Stomach (tissue), 9 donors: ENCODE results near the gene SLC2A4RG. TPM values are rescaled to one million over a fixed set of nuclear protein-coding genes. Genes with fewer than 3 reads are reported as not detected.

Source experiments
- DNase-seq, 2 donors: peaks; one replicate each; pipeline versions ENCODE4 v3.0.0 to v3.0.0-alpha.2; 2013 to 2019
- H3K27ac ChIP-seq, 5 donors: fragments of 200-600 bp in 4 of 5; sonication (generic) in 4 of 5; one replicate each; pipeline ENCODE4 v1.5.1; 2013 to 2019; ENCODE audit warnings: mild to moderate bottlenecking in 1 of 5, moderate library complexity in 1 of 5
- H3K27me3 ChIP-seq, 3 donors: fragments of 200-600 bp; sonication (generic); one replicate each; pipeline ENCODE4 v1.5.1; 2017 to 2019; ENCODE audit warnings: mixed run types in 1 of 3
- H3K36me3 ChIP-seq, 4 donors: fragments of 200-600 bp; sonication (generic); 1 replicate in 3 of 4; 2 replicates in 1 of 4; pipeline ENCODE4 v1.5.1; 2016 to 2019
- H3K4me1 ChIP-seq, 4 donors: fragments of 200-600 bp; sonication (generic); one replicate each; pipeline ENCODE4 v1.5.1; 2016 to 2019
- H3K4me3 ChIP-seq, 4 donors: fragments of 200-600 bp; sonication (generic) in 3 of 4; one replicate each; pipeline ENCODE4 v1.5.1; 2016 to 2019; ENCODE audit warnings: mild to moderate bottlenecking in 1 of 4
- H3K9me3 ChIP-seq, 4 donors: fragments of 200-600 bp; sonication (generic); one replicate each; pipeline ENCODE4 v1.5.1; 2016 to 2019
- CTCF ChIP-seq, 7 experiments: fragments of 450-650 bp in 4 of 7; fragments of 200-600 bp in 3 of 7; sonication (generic) in 3 of 7; IDR thresholded peaks; one replicate each; pipeline ENCODE4 v1.5.1; 2016 to 2019; ENCODE audit warnings: antibody characterized with exemption in 7 of 7, control low read depth in 2 of 7, mild to moderate bottlenecking in 1 of 7
- EP300 ChIP-seq: sonication (generic); formaldehyde crosslinking; IDR thresholded peaks from one replicate; pipeline ENCODE4 v1.6.1; 2017; ENCODE audit warnings: antibody characterized with exemption
- POLR2A ChIP-seq, 4 donors: fragments of 450-650 bp; IDR thresholded peaks; one replicate each; pipeline ENCODE4 v1.6.1; 2016; ENCODE audit warnings: antibody characterized with exemption in 4 of 4, control low read depth in 2 of 4, mild to moderate bottlenecking in 1 of 4, moderate library complexity in 1 of 4
- POLR2AphosphoS5 ChIP-seq, 3 donors: sonication (generic); formaldehyde crosslinking; IDR thresholded peaks; one replicate each; pipeline ENCODE4 v1.6.1; 2016; ENCODE audit warnings: antibody characterized with exemption in 3 of 3
- WGBS, 5 donors: extraction: QIAGEN DNeasy Blood & Tissue Kit in 3 of 5; methylation state at CpG; one replicate each; pipeline versions ENCODE4 v1.1.5 to v1.1.7; 2013 to 2018; 5-methylcytosine and 5-hydroxymethylcytosine counted together
- intact Hi-C: fragments of 100-400 bp; cut with DNase I; formaldehyde crosslinking; loops from one replicate; pipeline ENCODE4 v1.15.1; 2023; ENCODE audit warnings: low total_unique reads
- polyA plus RNA-seq, 3 donors: library from polyadenylated mRNA; stranded (reverse); fragments of 200-250 nt; gene quantifications; one replicate each; pipeline ENCODE4 v1.2.3, GENCODE V29; 2013
- total RNA-seq, 5 donors: library from RNA; depleted of rRNA; stranded (reverse); fragments of >200 nt; gene quantifications; one replicate each; pipeline versions ENCODE4 v1.1.0 to v1.2.3, GENCODE V29; 2014 to 2016
- donor health status: healthy with polysubstance abuse.
- donor health status: Bipolar disorder and iron deficiency.
- donor health status: healthy.

SLC2A4RG gene
- total and polyA plus RNA-seq, 8 donors = 7.1 to 76.9 (median 42.8) TPM

DNA sequence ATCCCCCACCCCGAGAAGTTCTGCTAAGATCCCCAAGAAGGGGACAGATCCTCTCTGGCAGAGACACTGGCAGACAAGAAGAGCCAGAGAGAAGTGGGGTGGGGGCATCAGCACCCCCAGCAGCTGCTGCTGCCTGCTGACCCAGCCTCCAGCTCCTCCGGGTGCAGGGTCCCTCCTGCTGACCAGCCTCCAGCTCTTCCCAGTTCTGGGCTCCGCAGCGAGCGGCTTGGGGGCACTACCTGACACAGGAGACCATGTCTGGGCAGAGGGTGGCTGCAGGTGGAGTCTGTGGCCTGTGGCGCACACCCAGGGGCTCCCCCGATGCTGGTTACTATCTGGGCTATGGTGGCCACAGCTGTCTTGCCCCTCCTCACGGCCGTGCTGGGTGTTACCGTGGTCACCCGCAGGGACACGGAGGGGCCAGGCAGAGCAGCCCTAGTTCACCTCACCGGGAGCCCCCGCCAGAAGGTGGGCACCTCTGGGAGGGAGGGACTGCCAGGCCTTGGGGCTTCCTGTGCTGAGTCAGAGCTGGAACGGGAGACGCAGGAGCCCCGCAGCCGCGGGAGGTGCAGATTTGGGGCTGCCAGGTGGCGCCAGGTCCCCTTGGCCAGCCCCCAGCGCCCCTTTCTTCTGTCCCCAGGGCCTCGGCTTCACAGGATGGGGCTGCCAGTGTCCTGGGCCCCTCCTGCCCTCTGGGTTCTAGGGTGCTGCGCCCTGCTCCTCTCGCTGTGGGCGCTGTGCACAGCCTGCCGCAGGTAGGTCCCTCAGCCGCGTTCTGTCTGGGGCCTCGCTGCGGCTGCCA, 2.5 kb upstream of the SLC2A4RG start:
- peak overlapping the region; percentile 52 to 88 (median 79) for H3K27ac ChIP-seq
- intact Hi-C loops = no loop called here
- no peaks in the 10 kb centered on the region for H3K9me3 ChIP-seq
- H3K36me3 ChIP-seq = peaks cover 22 to 45% (median 41%) of the 10 kb centered on the region in 4 donors
- H3K4me1 ChIP-seq = peaks cover 43 to 59% (median 58%) of the 10 kb centered on the region in 4 donors
- peak overlapping the region; percentile 40 to 61 (median 52) for H3K4me3 ChIP-seq
- DNase-seq = peak in 1 of 2 donors; percentile 59
- TF ChIP-seq CTCF (IDR thresholded peaks at IDR 0.05) = no peak
- no peak for TF ChIP-seq POLR2A (IDR thresholded peaks at IDR 0.05)
- TF ChIP-seq POLR2AphosphoS5 (IDR thresholded peaks at IDR 0.05) = no peak
- no peak for TF ChIP-seq EP300
- H3K27me3 ChIP-seq = peaks cover 0 to 6% (median 0%) of the 10 kb centered on the region in 3 donors
- WGBS, 5 donors = 12 to 31% (median 26%) methylated on average over 5 to 30 of the region's 30 CpGs

GRCh38 chr20:63737695-63737944, 2.0 kb upstream of the SLC2A4RG start:
- H3K4me1 ChIP-seq = peaks cover 43 to 63% (median 59%) of the 10 kb centered on the region in 4 donors
- peaks cover 24 to 50% (median 46%) of the 10 kb centered on the region in 4 donors for H3K36me3 ChIP-seq
- DNase-seq = no peak
- no peaks in the 10 kb centered on the region for H3K9me3 ChIP-seq
- TF ChIP-seq POLR2AphosphoS5 (IDR thresholded peaks at IDR 0.05) (no peak), EP300 (no peak), CTCF (IDR thresholded peaks at IDR 0.05) (no peak)
- WGBS, 5 donors = 0 to 3% (median 1%) methylated on average over 8 to 26 of the region's 26 CpGs; no CpG with 5 or more reads in 1 of the 5 donors
- peak overlapping the region; percentile 40 to 61 (median 52) for H3K4me3 ChIP-seq
- intact Hi-C loops = no loop called here
- peak overlapping the region; percentile 48 to 88 (median 79) for H3K27ac ChIP-seq
- peaks cover 0 to 6% (median 0%) of the 10 kb centered on the region in 3 donors for H3K27me3 ChIP-seq

- Histone ChIP-seq H3K36me3 (peaks cover 29 to 53% (median 49%) of the 10 kb centered on the region in 4 donors), H3K27me3 (peaks cover 0 to 6% (median 0%) of the 10 kb centered on the region in 3 donors), H3K9me3 (no peaks in the 10 kb centered on the region), H3K4me1 (peaks cover 43 to 67% (median 59%) of the 10 kb centered on the region in 4 donors), H3K27ac (peak overlapping the region; percentile 54 to 90 (median 88)), H3K4me3 (peak overlapping the region; percentile 44 to 61 (median 56))
- WGBS, 5 donors = 3 to 26% (median 16%) methylated on average over 15 to 43 of the region's 43 CpGs
- TF ChIP-seq POLR2A (IDR thresholded peaks at IDR 0.05) (no peak), POLR2AphosphoS5 (IDR thresholded peaks at IDR 0.05) (no peak), EP300 (no peak)
- DNase-seq = peak in 1 of 2 donors; percentile 63
- intact Hi-C loops = no loop called here
These were observed 1.5 kb upstream of the SLC2A4RG start for GRCh38 chr20:63737945-63738686.

DNA sequence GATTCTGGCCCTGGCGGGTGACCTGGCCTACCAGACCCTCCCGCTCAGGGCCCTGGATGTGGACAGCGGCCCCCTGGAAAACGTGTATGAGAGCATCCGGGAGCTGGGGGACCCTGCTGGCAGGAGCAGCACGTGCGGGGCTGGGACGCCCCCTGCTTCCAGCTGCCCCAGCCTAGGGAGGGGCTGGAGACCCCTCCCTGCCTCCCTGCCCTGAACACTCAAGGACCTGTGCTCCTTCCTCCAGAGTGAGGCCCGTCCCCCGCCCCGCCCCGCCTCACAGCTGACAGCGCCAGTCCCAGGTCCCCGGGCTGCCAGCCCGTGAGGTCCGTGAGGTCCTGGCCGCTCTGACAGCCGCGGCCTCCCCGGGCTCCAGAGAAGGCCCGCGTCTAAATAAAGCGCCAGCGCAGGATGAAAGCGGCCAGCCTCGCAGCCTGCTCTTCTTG, 868 bp upstream of the SLC2A4RG start:
- TF ChIP-seq CTCF (IDR thresholded peaks at IDR 0.05) (no peak), POLR2AphosphoS5 (IDR thresholded peaks at IDR 0.05) (no peak), EP300 (no peak), POLR2A (IDR thresholded peaks at IDR 0.05) (no peak)
- 3 to 31% (median 16%) methylated on average over 10 to 26 of the region's 26 CpGs for WGBS, 5 donors

More for the DNA sequence above, 868 bp upstream of the SLC2A4RG start:
- DNase-seq = peak; percentile 80 to 84
- Histone ChIP-seq H3K27ac (peak overlapping the region; percentile 84 to 90 (median 88)), H3K27me3 (peaks cover 0 to 6% (median 0%) of the 10 kb centered on the region in 3 donors), H3K4me1 (peaks cover 43 to 67% (median 59%) of the 10 kb centered on the region in 4 donors), H3K9me3 (no peaks in the 10 kb centered on the region), H3K36me3 (peaks cover 24 to 53% (median 49%) of the 10 kb centered on the region in 4 donors), H3K4me3 (peak overlapping the region; percentile 52 to 61 (median 58))
- intact Hi-C loops = no loop called here
